Measurements from ENCODE around the gene PALMD.

PALMD gene

GRCh38 chr1:99661780-99662179 lies 15.9 kb downstream of the PALMD start:
- no peak for DNase-seq

- no peak for DNase-seq
These were observed 16.7 kb downstream of the PALMD start for GRCh38 chr1:99662539-99663080.

GRCh38 chr1:99663501-99663900 lies 17.6 kb downstream of the PALMD start:
- no peak for DNase-seq

GRCh38 chr1:99665212-99665611 lies 19.3 kb downstream of the PALMD start:
- DNase-seq, result no peak

- no peak for DNase-seq
These were observed 23.5 kb downstream of the PALMD start for GRCh38 chr1:99669376-99669775.

GRCh38 chr1:99669821-99670220 lies 23.9 kb downstream of the PALMD start:
- DNase-seq, result no peak

GRCh38 chr1:99670583-99670982 lies 24.7 kb downstream of the PALMD start:
- DNase-seq, result no peak

- no peak for DNase-seq
These were observed 26.1 kb downstream of the PALMD start for GRCh38 chr1:99672038-99672437.

GRCh38 chr1:99672530-99673213 lies 26.8 kb downstream of the PALMD start:
- no peak for DNase-seq

GRCh38 chr1:99673315-99673714 lies 27.4 kb downstream of the PALMD start:
- no peak for DNase-seq

- no peak for DNase-seq
These were observed 28.5 kb downstream of the PALMD start for GRCh38 chr1:99674115-99675064.

GRCh38 chr1:99675292-99675691 lies 29.4 kb downstream of the PALMD start:
- no peak for DNase-seq

- no peak for DNase-seq
These were observed 30.1 kb downstream of the PALMD start for GRCh38 chr1:99675994-99676393.

- no peak for DNase-seq
These were observed 31.0 kb downstream of the PALMD start for GRCh38 chr1:99676876-99677275.

GRCh38 chr1:99677416-99677815 lies 31.5 kb downstream of the PALMD start:
- no peak for DNase-seq

GRCh38 chr1:99680270-99680669 lies 34.4 kb downstream of the PALMD start:
- DNase-seq, result no peak

GRCh38 chr1:99681583-99681982 lies 35.7 kb downstream of the PALMD start:
- no peak for DNase-seq

GRCh38 chr1:99682291-99682751 lies 36.4 kb downstream of the PALMD start:
- DNase-seq, result no peak

GRCh38 chr1:99685516-99686180 lies 39.7 kb downstream of the PALMD start:
- DNase-seq, result peak; percentile 75

GRCh38 chr1:99691175-99691574 lies 45.3 kb downstream of the PALMD start:
- DNase-seq, result no peak

GRCh38 chr1:99696616-99697015 lies 50.7 kb downstream of the PALMD start:
- DNase-seq, result no peak

- no peak for DNase-seq
These were observed 51.7 kb downstream of the PALMD start for GRCh38 chr1:99697580-99697979.

GRCh38 chr1:99700020-99700419 lies 54.1 kb downstream of the PALMD start:
- no peak for DNase-seq
